A172 (cell line): ENCODE measurements around the gene FREY1. TPM values are rescaled to one million over a fixed set of nuclear protein-coding genes. Genes with fewer than 3 reads are reported as not detected.
"Not testable (repeated sequence)": the region's sequence is repeated elsewhere in the genome, so short reads cannot be mapped to it uniquely, and the experiment has no call there.

Experiments used
- DNase-seq: peaks from one replicate; pipeline ENCODE4 v3.0.0-alpha.2; 2015; ENCODE audit warnings: low spot score
- total RNA-seq: library from RNA; depleted of rRNA; stranded (reverse); fragments of >200 nt; shearing (Covaris generic); gene quantifications from 2 replicates; pipeline ENCODE4 v1.2.3, GENCODE V29; 2014

The FREY1 gene
- total RNA-seq, 1 experiment from 2014 or later = 0.26 TPM

- no peak for DNase-seq
Observed at GRCh38 chr11:45915446-45915845, 8.4 kb upstream of the FREY1 start.

- DNase-seq = no peak
Observed at GRCh38 chr11:45913942-45914635, 7.0 kb upstream of the FREY1 start.

- DNase-seq = no peak
Observed at GRCh38 chr11:45913514-45913913, 6.4 kb upstream of the FREY1 start.

GRCh38 chr11:45910623-45911022, 3.6 kb upstream of the FREY1 start:
- DNase-seq = no peak

GRCh38 chr11:45909594-45910475, 2.8 kb upstream of the FREY1 start:
- DNase-seq = no peak

- DNase-seq = no peak
Observed at GRCh38 chr11:45907911-45908370, 870 bp upstream of the FREY1 start.

GRCh38 chr11:45906096-45906682, 882 bp downstream of the FREY1 start:
- no peak for DNase-seq

GRCh38 chr11:45905576-45905975, 1.5 kb downstream of the FREY1 start:
- DNase-seq = not testable (repeated sequence)

GRCh38 chr11:45905095-45905494, 2.0 kb downstream of the FREY1 start:
- DNase-seq = no peak

GRCh38 chr11:45904309-45904915, 2.7 kb downstream of the FREY1 start:
- DNase-seq = no peak

GRCh38 chr11:45902452-45903380, 4.4 kb downstream of the FREY1 start:
- no peak for DNase-seq

- no peak for DNase-seq
Observed at GRCh38 chr11:45901626-45902025, 5.4 kb downstream of the FREY1 start.

GRCh38 chr11:45900916-45901617, 6.0 kb downstream of the FREY1 start:
- DNase-seq = no peak

- not testable (repeated sequence) for DNase-seq
Observed at GRCh38 chr11:45900175-45900800, 6.8 kb downstream of the FREY1 start.

- DNase-seq = peak; percentile 78
Observed at GRCh38 chr11:45899448-45900174, 7.5 kb downstream of the FREY1 start.

GRCh38 chr11:45899086-45899447, 8.0 kb downstream of the FREY1 start:
- no peak for DNase-seq

- DNase-seq = no peak
Observed at GRCh38 chr11:45897556-45897955, 9.5 kb downstream of the FREY1 start.

- no peak for DNase-seq
Observed at GRCh38 chr11:45896422-45896984, 10.6 kb downstream of the FREY1 start.
